H9 (cell line): ENCODE results near the gene GPHN. TPM values are rescaled to one million over a fixed set of nuclear protein-coding genes. Genes with fewer than 3 reads are reported as not detected.

Source experiments
- DNase-seq: peaks from one replicate; pipeline ENCODE4 v3.0.0-alpha.2; 2017
- H2AFZ ChIP-seq: one replicate; pipeline ENCODE4 v1.6.1; 2013; ENCODE audit warnings: mild to moderate bottlenecking, low read length, control low read depth, moderate library complexity
- H2AK5ac ChIP-seq: 2 replicates; pipeline ENCODE4 v1.6.1; 2013; ENCODE audit warnings: low read length, control low read depth, mixed read lengths; ENCODE audit not compliant: insufficient read length
- H2BK120ac ChIP-seq: one replicate; pipeline ENCODE4 v1.6.1; 2013; ENCODE audit warnings: low read depth, mild to moderate bottlenecking, low read length, control low read depth, inconsistent platforms; ENCODE audit not compliant: poor library complexity, severe bottlenecking
- H2BK12ac ChIP-seq: 2 replicates; pipeline ENCODE4 v1.6.1; 2013; ENCODE audit warnings: low read length, control low read depth, mixed read lengths, low read depth; ENCODE audit not compliant: insufficient read length
- H2BK15ac ChIP-seq: 2 replicates; pipeline ENCODE4 v1.6.1; 2013; ENCODE audit warnings: low read depth, low read length, control low read depth
- H2BK20ac ChIP-seq: one replicate; pipeline ENCODE4 v1.6.1; 2013; ENCODE audit warnings: low read depth, mild to moderate bottlenecking, low read length, control low read depth, inconsistent platforms; ENCODE audit not compliant: poor library complexity, severe bottlenecking
- H2BK5ac ChIP-seq: 2 replicates; pipeline ENCODE4 v1.6.1; 2013; ENCODE audit warnings: low read length, control low read depth, mixed read lengths; ENCODE audit not compliant: insufficient read length
- H3K14ac ChIP-seq: 2 replicates; pipeline ENCODE4 v1.6.1; 2013; ENCODE audit warnings: low read length, control low read depth; ENCODE audit not compliant: insufficient read depth
- H3K18ac ChIP-seq: 2 replicates; pipeline ENCODE4 v1.6.1; 2013; ENCODE audit warnings: low read depth, mild to moderate bottlenecking, mixed read lengths, low read length, control low read depth; ENCODE audit not compliant: insufficient read length
- H3K23ac ChIP-seq: 2 replicates; pipeline ENCODE4 v1.6.1; 2013; ENCODE audit warnings: low read length, control low read depth, mixed read lengths, low read depth; ENCODE audit not compliant: insufficient read length
- H3K23me2 ChIP-seq: 2 replicates; pipeline ENCODE4 v1.6.1; 2013; ENCODE audit warnings: low read depth, mild to moderate bottlenecking, mixed read lengths, low read length, control low read depth; ENCODE audit not compliant: insufficient read length, poor library complexity, severe bottlenecking
- H3K27ac ChIP-seq: 2 replicates; pipeline ENCODE4 v1.5.1; 2013; ENCODE audit warnings: low read length, control low read depth, mixed read lengths, low read depth; ENCODE audit not compliant: insufficient read length
- H3K27me3 ChIP-seq: 2 replicates; pipeline ENCODE4 v1.6.1; 2013; ENCODE audit warnings: low read length, control low read depth, inconsistent platforms; ENCODE audit not compliant: insufficient read depth
- H3K4ac ChIP-seq: 2 replicates; pipeline ENCODE4 v1.6.1; 2013; ENCODE audit warnings: low read depth, mild to moderate bottlenecking, control low read depth, inconsistent platforms, low read length, moderate library complexity
- H3K4me1 ChIP-seq: 2 replicates; pipeline ENCODE4 v1.6.1; 2013; ENCODE audit warnings: low read length, control low read depth, inconsistent platforms; ENCODE audit not compliant: insufficient read depth
- H3K4me2 ChIP-seq: 2 replicates; pipeline ENCODE4 v1.6.1; 2013; ENCODE audit warnings: low read length, control low read depth, mixed read lengths; ENCODE audit not compliant: insufficient read length, insufficient read depth
- H3K56ac ChIP-seq: 2 replicates; pipeline ENCODE4 v1.6.1; 2013; ENCODE audit warnings: low read depth, mild to moderate bottlenecking, mixed read lengths, low read length, control low read depth; ENCODE audit not compliant: insufficient read length
- H3K79me1 ChIP-seq: 2 replicates; pipeline ENCODE4 v1.6.1; 2013; ENCODE audit warnings: low read depth, mild to moderate bottlenecking, moderate library complexity, low read length, control low read depth, inconsistent platforms; ENCODE audit not compliant: insufficient read depth, poor library complexity, severe bottlenecking
- H3K79me2 ChIP-seq: 2 replicates; pipeline ENCODE4 v1.6.1; 2013; ENCODE audit warnings: low read length, control low read depth, inconsistent platforms; ENCODE audit not compliant: insufficient read depth
- H3K9ac ChIP-seq: 2 replicates; pipeline ENCODE4 v1.6.1; 2013; ENCODE audit warnings: low read length, control low read depth, mixed read lengths; ENCODE audit not compliant: insufficient read length; ENCODE audit errors: extremely low read depth
- H3K9me3 ChIP-seq: one replicate; pipeline ENCODE4 v1.6.1; 2013; ENCODE audit warnings: low read depth, low read length, inconsistent platforms; ENCODE audit not compliant: control insufficient read depth
- H3T11ph ChIP-seq: one replicate; pipeline ENCODE4 v1.6.1; 2013; ENCODE audit warnings: mild to moderate bottlenecking, low read length, control low read depth, inconsistent platforms
- H4K20me1 ChIP-seq: one replicate; pipeline ENCODE4 v1.6.1; 2013; ENCODE audit not compliant: control insufficient read depth, insufficient read length, insufficient read depth
- H4K5ac ChIP-seq: 2 replicates; pipeline ENCODE4 v1.6.1; 2013; ENCODE audit warnings: low read depth, mild to moderate bottlenecking, mixed read lengths, low read length, control low read depth; ENCODE audit not compliant: insufficient read length
- H4K8ac ChIP-seq: replicated peaks from 2 replicates; pipeline ENCODE4 v1.6.1; 2013; ENCODE audit warnings: low read length, control low read depth, mixed read lengths, low read depth; ENCODE audit not compliant: insufficient read length
- H4K91ac ChIP-seq: 2 replicates; pipeline ENCODE4 v1.6.1; 2013; ENCODE audit warnings: low read depth, mild to moderate bottlenecking, moderate library complexity, mixed read lengths, low read length, control low read depth; ENCODE audit not compliant: insufficient read length
- H3K27ac Mint-ChIP-seq, 3 experiments: 2 replicates in 2 of 3; 3 replicates in 1 of 3; pipeline ENCODE4 v1.8.0; 2020 to 2021; ENCODE audit warnings: mixed read lengths in 3 of 3, mild to moderate bottlenecking in 1 of 3, moderate library complexity in 1 of 3
- H3K27me3 Mint-ChIP-seq: 2 replicates; pipeline ENCODE4 v1.8.0; 2021; ENCODE audit warnings: low read depth, mild to moderate bottlenecking, moderate library complexity, mixed read lengths
- H3K36me3 Mint-ChIP-seq, 3 experiments: 2 replicates in 2 of 3; 3 replicates in 1 of 3; pipeline ENCODE4 v1.8.0; 2020 to 2021; ENCODE audit warnings: low read depth in 3 of 3, mixed read lengths in 3 of 3; ENCODE audit not compliant: insufficient read depth in 1 of 3
- H3K4me1 Mint-ChIP-seq, 2 experiments: 2 replicates each; pipeline ENCODE4 v1.8.0; 2020; ENCODE audit warnings: mixed read lengths in 2 of 2
- H3K4me3 Mint-ChIP-seq, 2 experiments: 2 replicates in 1 of 2; 3 replicates in 1 of 2; pipeline ENCODE4 v1.8.0; 2020 to 2021; ENCODE audit warnings: mild to moderate bottlenecking in 2 of 2, mixed read lengths in 2 of 2, moderate library complexity in 1 of 2
- H3K9me3 Mint-ChIP-seq, 2 experiments: 2 replicates in 1 of 2; 3 replicates in 1 of 2; pipeline ENCODE4 v1.8.0; 2020; ENCODE audit warnings: mild to moderate bottlenecking in 2 of 2, mixed read lengths in 2 of 2, moderate library complexity in 1 of 2
- WGBS: extraction: QIAGEN DNeasy Blood & Tissue Kit; methylation state at CpG from one replicate; pipeline ENCODE4 v1.1.7; 2013; ENCODE audit warnings: missing lambda C conversion rate, low lambda C conversion rate, mixed read lengths; ENCODE audit not compliant: insufficient read length; ENCODE audit errors: extremely low coverage; 5-methylcytosine and 5-hydroxymethylcytosine counted together
- total RNA-seq: library from RNA; stranded (reverse); gene quantifications from 2 replicates; pipeline ENCODE4 v1.2.1, GENCODE V29; 2021
- TF ChIP-seq, protein P1 (sequence below): fragments of 200-600 bp; sonication (generic); conservative IDR thresholded peaks from 3 replicates; pipeline ENCODE4 v1.8.0; 2021; ENCODE audit warnings: antibody characterized with exemption, mild to moderate bottlenecking

GPHN gene
- total RNA-seq, 1 experiment from 2014 or later: 16.1 TPM

GRCh38 chr14:66815687-66816086 lies 307.7 kb downstream of the GPHN start:
- Histone ChIP-seq H2BK15ac (no peak overlapping the region), H3K18ac (no peak overlapping the region), H2BK120ac (no peak overlapping the region), H3K27ac (no peak overlapping the region), H3K56ac (no peak overlapping the region), H4K91ac (no peak overlapping the region), H3K79me2 (no peaks in the 10 kb centered on the region), H2BK5ac (no peak overlapping the region), H3K14ac (no peak overlapping the region), H3K79me1 (no peaks in the 10 kb centered on the region), H3T11ph (no peak overlapping the region), H4K8ac (no peak overlapping the region), H3K23me2 (no peaks in the 10 kb centered on the region), H3K9me3 (peaks cover 6% of the 10 kb centered on the region), H2BK20ac (no peak overlapping the region), H2AK5ac (no peak overlapping the region), H3K4me1 (no peaks in the 10 kb centered on the region), H3K4ac (no peak overlapping the region), H3K9ac (no peak overlapping the region), H2BK12ac (no peak overlapping the region), H3K23ac (no peak overlapping the region), H2AFZ (no peak overlapping the region), H3K27me3 (no peaks in the 10 kb centered on the region), H3K4me2 (no peak overlapping the region), H4K5ac (no peak overlapping the region), H4K20me1 (no peaks in the 10 kb centered on the region)
- TF ChIP-seq, protein P1, sequence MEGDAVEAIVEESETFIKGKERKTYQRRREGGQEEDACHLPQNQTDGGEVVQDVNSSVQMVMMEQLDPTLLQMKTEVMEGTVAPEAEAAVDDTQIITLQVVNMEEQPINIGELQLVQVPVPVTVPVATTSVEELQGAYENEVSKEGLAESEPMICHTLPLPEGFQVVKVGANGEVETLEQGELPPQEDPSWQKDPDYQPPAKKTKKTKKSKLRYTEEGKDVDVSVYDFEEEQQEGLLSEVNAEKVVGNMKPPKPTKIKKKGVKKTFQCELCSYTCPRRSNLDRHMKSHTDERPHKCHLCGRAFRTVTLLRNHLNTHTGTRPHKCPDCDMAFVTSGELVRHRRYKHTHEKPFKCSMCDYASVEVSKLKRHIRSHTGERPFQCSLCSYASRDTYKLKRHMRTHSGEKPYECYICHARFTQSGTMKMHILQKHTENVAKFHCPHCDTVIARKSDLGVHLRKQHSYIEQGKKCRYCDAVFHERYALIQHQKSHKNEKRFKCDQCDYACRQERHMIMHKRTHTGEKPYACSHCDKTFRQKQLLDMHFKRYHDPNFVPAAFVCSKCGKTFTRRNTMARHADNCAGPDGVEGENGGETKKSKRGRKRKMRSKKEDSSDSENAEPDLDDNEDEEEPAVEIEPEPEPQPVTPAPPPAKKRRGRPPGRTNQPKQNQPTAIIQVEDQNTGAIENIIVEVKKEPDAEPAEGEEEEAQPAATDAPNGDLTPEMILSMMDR: no peak
- no peaks in the 10 kb centered on the region for H3K27me3 Mint-ChIP-seq
- no peak for DNase-seq
- no peaks in the 10 kb centered on the region for H3K4me1 Mint-ChIP-seq
- no CpG with 5 or more reads among the region's 2 CpGs for WGBS
- H3K4me3 Mint-ChIP-seq: no peak overlapping the region
- no peak overlapping the region for H3K27ac Mint-ChIP-seq
- peaks cover 27 to 35% (median 27%) of the 10 kb centered on the region in 3 experiments for H3K36me3 Mint-ChIP-seq
- H3K9me3 Mint-ChIP-seq: peaks cover 3 to 22% of the 10 kb centered on the region in 2 experiments; a peak in 4 of 5 replicates
